H1 (cell line): ENCODE measurements around the gene PNRC2. TPM values are rescaled to one million over a fixed set of nuclear protein-coding genes. Genes with fewer than 3 reads are reported as not detected.

ENCODE experiments used
- CTCF ChIA-PET: fragments of 300-600 bp; sonication (Branson Sonifier 250); formaldehyde crosslinking; loops from one replicate; lab custom pipeline; 2021; ENCODE audit not compliant: partially characterized antibody; lab: Charles Lee
- POLR2A ChIA-PET: fragments of 300-600 bp; sonication (Branson Sonifier 250); formaldehyde crosslinking; loops from one replicate; lab custom pipeline; 2021; ENCODE audit warnings: inconsistent platforms; ENCODE audit not compliant: partially characterized antibody; lab: Charles Lee
- DNase-seq, 2 experiments: peaks; one replicate each; pipeline versions ENCODE4 v3.0.0 to v3.0.0-alpha.2; 2010 to 2022; ENCODE audit warnings: low spot score in 2 of 2, low read depth in 1 of 2, mixed read lengths in 1 of 2
- FAIRE-seq: peaks from 2 replicates; lab custom pipeline; 2011; peaks lifted over from hg19 to GRCh38; lab: Jason Lieb, UNC
- H2AFZ ChIP-seq: 2 replicates; pipeline ENCODE4 v1.8.1; 2012; ENCODE audit warnings: low read length, inconsistent platforms
- H2AK5ac ChIP-seq: 2 replicates; pipeline ENCODE4 v1.6.1; 2013; ENCODE audit warnings: low read depth, low read length
- H2BK120ac ChIP-seq: replicated peaks from 2 replicates; pipeline ENCODE3; 2013; ENCODE audit warnings: low read depth, low read length, inconsistent platforms
- H2BK12ac ChIP-seq: 2 replicates; pipeline ENCODE4 v1.6.1; 2013; ENCODE audit warnings: low read depth, low read length
- H2BK15ac ChIP-seq: 2 replicates; pipeline ENCODE4 v1.6.1; 2013; ENCODE audit warnings: low read length
- H2BK20ac ChIP-seq: 2 replicates; pipeline ENCODE4 v1.6.1; 2013; ENCODE audit warnings: low read length
- H2BK5ac ChIP-seq: 2 replicates; pipeline ENCODE4 v1.6.1; 2013; ENCODE audit warnings: low read depth, low read length
- H3K14ac ChIP-seq: 2 replicates; pipeline ENCODE4 v1.6.1; 2013; ENCODE audit warnings: inconsistent platforms; ENCODE audit not compliant: insufficient read length
- H3K18ac ChIP-seq: 2 replicates; pipeline ENCODE4 v1.6.1; 2013; ENCODE audit warnings: low read length; ENCODE audit errors: extremely low read depth
- H3K23ac ChIP-seq: 2 replicates; pipeline ENCODE4 v1.6.1; 2013; ENCODE audit warnings: inconsistent platforms; ENCODE audit not compliant: insufficient read length
- H3K23me2 ChIP-seq: 2 replicates; pipeline ENCODE4 v1.6.1; 2013; ENCODE audit warnings: low read depth, low read length
- H3K27ac ChIP-seq: 2 replicates; pipeline ENCODE4 v1.6.1; 2011; ENCODE audit warnings: low read depth, low read length, inconsistent platforms
- H3K27me3 ChIP-seq, 4 experiments: replicated peaks in 1 of 4; 1 replicate in 1 of 4; 2 replicates in 3 of 4; pipeline versions ENCODE4 v1.6.1 to v1.8.1; 2011 to 2013; ENCODE audit warnings: low read length in 3 of 4, mild to moderate bottlenecking in 3 of 4, inconsistent platforms in 2 of 4, mixed read lengths in 2 of 4, moderate library complexity in 1 of 4; ENCODE audit not compliant: control insufficient read depth in 3 of 4, insufficient read depth in 3 of 4; ENCODE audit errors: extremely low read depth in 1 of 4
- H3K36me3 ChIP-seq, 4 experiments: 2 replicates each; pipeline versions ENCODE4 v1.6.1 to v1.8.1; 2011 to 2013; ENCODE audit warnings: mild to moderate bottlenecking in 4 of 4, low read length in 3 of 4, moderate library complexity in 2 of 4, control low read depth in 1 of 4, inconsistent platforms in 1 of 4; ENCODE audit not compliant: insufficient read depth in 4 of 4, control insufficient read depth in 2 of 4
- H3K4ac ChIP-seq: replicated peaks from 2 replicates; pipeline ENCODE3; 2013; ENCODE audit warnings: low read length, low read depth, mixed read lengths, inconsistent platforms; ENCODE audit not compliant: insufficient read length
- H3K4me1 ChIP-seq, 4 experiments: replicated peaks in 1 of 4; 1 replicate in 1 of 4; 2 replicates in 3 of 4; pipeline versions ENCODE4 v1.6.1 to v1.8.1; 2011 to 2013; ENCODE audit warnings: low read length in 3 of 4, inconsistent platforms in 2 of 4, mixed read lengths in 1 of 4; ENCODE audit not compliant: insufficient read depth in 4 of 4, control insufficient read depth in 3 of 4
- H3K4me2 ChIP-seq, 2 experiments: 2 replicates each; pipeline versions ENCODE4 v1.6.1 to v1.8.1; 2011 to 2013; ENCODE audit warnings: low read depth in 2 of 2, low read length in 2 of 2, control low read depth in 1 of 2, inconsistent platforms in 1 of 2, mild to moderate bottlenecking in 1 of 2; ENCODE audit not compliant: insufficient read depth in 1 of 2
- H3K4me3 ChIP-seq, 4 experiments: fragments of 200-600, 300-600 bp in 1 of 4; sonication (generic), shearing (Covaris generic), sonication (Bioruptor Twin) in 1 of 4; 2 replicates each; pipeline versions ENCODE4 v1.5.1 to v1.8.1; 2011 to 2016; ENCODE audit warnings: low read length in 4 of 4, low read depth in 3 of 4, control low read depth in 2 of 4, inconsistent platforms in 2 of 4, mild to moderate bottlenecking in 2 of 4, mixed read lengths in 1 of 4, moderate library complexity in 1 of 4; ENCODE audit not compliant: insufficient read depth in 2 of 4; ENCODE audit errors: extremely low read depth in 1 of 4
- H3K56ac ChIP-seq: replicated peaks from 2 replicates; pipeline ENCODE3; 2013; ENCODE audit warnings: low read depth, mild to moderate bottlenecking, mixed read lengths, low read length, inconsistent platforms; ENCODE audit not compliant: insufficient read length
- H3K79me1 ChIP-seq: 2 replicates; pipeline ENCODE4 v1.6.1; 2013; ENCODE audit warnings: low read depth, low read length, control low read depth
- H3K79me2 ChIP-seq, 2 experiments: 2 replicates each; pipeline versions ENCODE4 v1.6.1 to v1.8.1; 2012 to 2013; ENCODE audit warnings: low read length in 2 of 2, mild to moderate bottlenecking in 2 of 2, inconsistent platforms in 1 of 2; ENCODE audit not compliant: insufficient read depth in 2 of 2, control insufficient read depth in 1 of 2
- H3K9ac ChIP-seq, 4 experiments: replicated peaks in 1 of 4; 1 replicate in 1 of 4; 2 replicates in 3 of 4; pipeline versions ENCODE4 v1.6.1 to v1.8.1; 2011 to 2013; ENCODE audit warnings: low read depth in 3 of 4, low read length in 3 of 4, control low read depth in 2 of 4, mild to moderate bottlenecking in 2 of 4, moderate library complexity in 2 of 4, inconsistent platforms in 1 of 4; ENCODE audit errors: extremely low read depth in 1 of 4
- H3K9me3 ChIP-seq, 2 experiments: 2 replicates each; pipeline versions ENCODE4 v1.6.1 to v1.8.1; 2012 to 2013; ENCODE audit warnings: mild to moderate bottlenecking in 2 of 2, moderate library complexity in 2 of 2, control low read depth in 1 of 2, inconsistent platforms in 1 of 2, low read depth in 1 of 2, low read length in 1 of 2, mixed read lengths in 1 of 2; ENCODE audit not compliant: insufficient read depth in 2 of 2
- H4K20me1 ChIP-seq, 2 experiments: replicated peaks in 1 of 2; 2 replicates each; pipeline versions ENCODE3 to v1.8.1; 2011 to 2013; ENCODE audit warnings: inconsistent platforms in 2 of 2, low read length in 2 of 2, mild to moderate bottlenecking in 1 of 2; ENCODE audit not compliant: insufficient read depth in 2 of 2, control insufficient read depth in 1 of 2
- H4K5ac ChIP-seq: 2 replicates; pipeline ENCODE4 v1.6.1; 2013; ENCODE audit warnings: low read length, low read depth, mixed read lengths, inconsistent platforms; ENCODE audit not compliant: insufficient read length
- H4K8ac ChIP-seq: 2 replicates; pipeline ENCODE4 v1.8.0; 2013; ENCODE audit warnings: mild to moderate bottlenecking, moderate library complexity, low read length, inconsistent platforms; ENCODE audit not compliant: insufficient read depth; ENCODE audit errors: extremely low read depth
- H4K91ac ChIP-seq: replicated peaks from 2 replicates; pipeline ENCODE3; 2013; ENCODE audit warnings: low read length, mixed read lengths, inconsistent platforms; ENCODE audit not compliant: insufficient read length
- CTBP2 ChIP-seq: IDR thresholded peaks from 2 replicates; pipeline ENCODE4 v1.7.0; 2011; ENCODE audit warnings: borderline replicate concordance, mild to moderate bottlenecking, moderate library complexity, mixed read lengths, low read length; ENCODE audit not compliant: insufficient read depth, insufficient read length
- CTCF ChIP-seq, 3 experiments: IDR thresholded peaks; 1 replicate in 2 of 3; 2 replicates in 1 of 3; pipeline versions ENCODE4 v1.5.1 to v1.6.1; 2011; ENCODE audit warnings: low read length in 3 of 3, mild to moderate bottlenecking in 3 of 3, inconsistent platforms in 2 of 3, low read depth in 1 of 3, moderate library complexity in 1 of 3; ENCODE audit not compliant: insufficient read depth in 1 of 3; ENCODE audit errors: control extremely low read depth in 1 of 3
- JUN ChIP-seq: IDR thresholded peaks from 2 replicates; pipeline ENCODE4 v1.6.1; 2011; ENCODE audit warnings: low read depth, mild to moderate bottlenecking, improper control_type of control experiment, low read length
- POLR2A ChIP-seq, 2 experiments: IDR thresholded peaks; 1 replicate in 1 of 2; 2 replicates in 1 of 2; pipeline ENCODE4 v1.6.1; 2011; ENCODE audit warnings: low read depth in 2 of 2, low read length in 2 of 2, mild to moderate bottlenecking in 2 of 2; ENCODE audit errors: control extremely low read depth in 1 of 2
- SRF ChIP-seq: IDR thresholded peaks from 2 replicates; pipeline ENCODE4 v1.6.1; 2011; ENCODE audit warnings: mild to moderate bottlenecking, low read depth, low read length, moderate library complexity
- SUZ12 ChIP-seq: fragments of 200-600 bp; sonication (generic); IDR thresholded peaks from 2 replicates; pipeline ENCODE4 v1.6.1; 2012; ENCODE audit warnings: mild to moderate bottlenecking, inconsistent platforms, low read length, moderate library complexity, mixed read lengths
- TAF1 ChIP-seq: IDR thresholded peaks from 2 replicates; pipeline ENCODE4 v1.6.1; 2011; ENCODE audit warnings: mild to moderate bottlenecking, low read depth, low read length
- ZNF274 ChIP-seq: IDR thresholded peaks from 2 replicates; pipeline ENCODE4 v1.7.0; 2012; ENCODE audit warnings: low read length, borderline replicate concordance; ENCODE audit errors: extremely low read depth
- WGBS, 2 experiments: shearing (Covaris generic) in 1 of 2; methylation state at CpG; one replicate each; pipeline versions ENCODE4 v1.1.6 to v1.1.7; 2013 to 2015; ENCODE audit warnings: low lambda C conversion rate in 2 of 2, mixed read lengths in 2 of 2, inconsistent platforms in 1 of 2, low coverage in 1 of 2, missing lambda C conversion rate in 1 of 2; ENCODE audit not compliant: insufficient replicate concordance in 2 of 2, insufficient coverage in 1 of 2, insufficient read length in 1 of 2; ENCODE audit errors: extremely low coverage in 1 of 2, missing lambda C conversion rate in 1 of 2; 5-methylcytosine and 5-hydroxymethylcytosine counted together
- polyA plus RNA-seq, 7 experiments: library from polyadenylated mRNA; depleted of rRNA in 3 of 7; stranded (reverse) in 5 of 7; unstranded in 2 of 7; fragments of >200 nt in 5 of 7; fragments of 200-250 nt in 2 of 7; gene quantifications; 1 replicate in 5 of 7; 2 replicates in 1 of 7; 4 replicates in 1 of 7; pipeline versions ENCODE4 v1.2.1 to v1.2.3, GENCODE V29; 2011 to 2013; ENCODE audit warnings: missing spikeins in 2 of 7, mixed read lengths in 2 of 7
- total RNA-seq: library from RNA; stranded (reverse); fragmentation: NEBNext Ultra II Directional; extraction: Animal tissue kit (Norgen Biotek cat#: 25700); gene quantifications from 2 replicates; pipeline ENCODE4 v1.2.1, GENCODE V29; 2021

Gene PNRC2
- total and polyA plus RNA-seq, 2 of the 8 experiments (the other 6 are each of a cell fraction or from before 2014, with no cell fraction given), result 57.5 to 147 TPM

- no peak overlapping the region for H2AK5ac ChIP-seq
- no peak overlapping the region for H4K91ac ChIP-seq
- H2BK20ac ChIP-seq, result peak overlapping the region; percentile 55; the same call in 1 of the 2 replicates
- DNase-seq (no peak), FAIRE-seq (no peak)
- peaks cover 5 to 13% (median 12%) of the 10 kb centered on the region in 4 experiments for H3K4me1 ChIP-seq
- WGBS, 2 experiments, result 95% methylated on average over 3 of the region's 3 CpGs; no CpG with 5 or more reads in 1 of the 2 experiments
- H2BK15ac ChIP-seq, result no peak overlapping the region
- H3K9me3 ChIP-seq, result no peaks in the 10 kb centered on the region
- POLR2A ChIA-PET, result no interaction called here
- no peak overlapping the region for H2AFZ ChIP-seq
- no peaks in the 10 kb centered on the region for H3K79me1 ChIP-seq
- no peak overlapping the region for H3K9ac ChIP-seq
- no peaks in the 10 kb centered on the region for H3K23me2 ChIP-seq
- no peak overlapping the region for H4K5ac ChIP-seq
- H3K14ac ChIP-seq, result no peak overlapping the region
- CTCF ChIA-PET, result interaction anchor here (2.9 kb wide), 1 partner anchor 23 kb away, joined by 14 read pairs; no protein-coding TSS in a partner anchor
- no peak overlapping the region for H2BK120ac ChIP-seq
- H3K4me2 ChIP-seq, result no peak overlapping the region
- H3K4me3 ChIP-seq, result no peak overlapping the region
- no peak overlapping the region for H4K8ac ChIP-seq
- H3K18ac ChIP-seq, result no peak overlapping the region
- no peak overlapping the region for H3K27ac ChIP-seq
- peak overlapping the region; percentile 40 for H2BK12ac ChIP-seq
- H3K27me3 ChIP-seq, result no peaks in the 10 kb centered on the region
- H3K4ac ChIP-seq, result no peak overlapping the region
- no peaks in the 10 kb centered on the region for H3K79me2 ChIP-seq
- H3K56ac ChIP-seq, result no peak overlapping the region
- TF ChIP-seq CTBP2 (no peak), TAF1 (no peak), CTCF (IDR thresholded peaks at IDR 0.05; ENCODE audit: control extremely low read depth in 1 of 3, insufficient read depth in 1 of 3, low read depth in 1 of 3, low read length in 3 of 3) (no peak), POLR2A (IDR thresholded peaks at IDR 0.05; ENCODE audit: control extremely low read depth in 1 of 2, low read depth in 2 of 2, low read length in 2 of 2) (no peak), ZNF274 (no peak), JUN (no peak), SRF (no peak), SUZ12 (no peak)
- TF ChIP-seq, all 59 proteins: peak for 0
- H4K20me1 ChIP-seq, result no peaks in the 10 kb centered on the region
- H2BK5ac ChIP-seq, result no peak overlapping the region
- no peaks in the 10 kb centered on the region for H3K36me3 ChIP-seq
- H3K23ac ChIP-seq, result no peak overlapping the region
Measured at GRCh38 chr1:24005163-24005562, 45.5 kb downstream of the PNRC2 start.
